GM18499 (cell line): ENCODE data around the gene SOWAHD.
"Not testable (repeated sequence)": the region's sequence is repeated elsewhere in the genome, so short reads cannot be mapped to it uniquely, and the experiment has no call there.

ENCODE experiments used
- ATAC-seq: cut with Tn5 transposase; IDR thresholded peaks from one replicate; pipeline ENCODE4 v1.9.1; 2021; ENCODE audit warnings: moderate number of reproducible peaks; ENCODE audit not compliant: insufficient read depth, unreplicated experiment

SOWAHD gene

GRCh38 chrX:119757979-119758730, at the start of gene SOWAHD:
SOWAHD (plus strand) TSS chrX:119758588; CDS start chrX:119758668, 80 bp downstream.
- ATAC-seq, result no peak

GRCh38 chrX:119708936-119709335, 49.5 kb upstream of the SOWAHD start:
- no peak for ATAC-seq

- ATAC-seq, result no peak
These were observed 48.8 kb upstream of the SOWAHD start for GRCh38 chrX:119709630-119710029.

GRCh38 chrX:119721487-119721886, 36.9 kb upstream of the SOWAHD start:
- no peak for ATAC-seq

GRCh38 chrX:119721926-119722325, 36.5 kb upstream of the SOWAHD start:
- ATAC-seq, result no peak

GRCh38 chrX:119726900-119727555, 31.4 kb upstream of the SOWAHD start:
- ATAC-seq, result no peak

GRCh38 chrX:119728487-119728886, 29.9 kb upstream of the SOWAHD start:
- no peak for ATAC-seq

- no peak for ATAC-seq
These were observed 28.8 kb upstream of the SOWAHD start for GRCh38 chrX:119729408-119730201.

GRCh38 chrX:119734897-119735339, 23.5 kb upstream of the SOWAHD start:
- no peak for ATAC-seq

- ATAC-seq, result no peak
These were observed 22.9 kb upstream of the SOWAHD start for GRCh38 chrX:119735467-119735866.

- ATAC-seq, result no peak
These were observed 22.1 kb upstream of the SOWAHD start for GRCh38 chrX:119736206-119736764.

- ATAC-seq, result no peak
These were observed 19.6 kb upstream of the SOWAHD start for GRCh38 chrX:119738742-119739141.

- no peak for ATAC-seq
These were observed 13.0 kb upstream of the SOWAHD start for GRCh38 chrX:119745283-119745848.

- not testable (repeated sequence) for ATAC-seq
These were observed 8.3 kb upstream of the SOWAHD start for GRCh38 chrX:119750131-119750530.

GRCh38 chrX:119750751-119751150, 7.6 kb upstream of the SOWAHD start:
- ATAC-seq, result not testable (repeated sequence)

- no peak for ATAC-seq
These were observed 5.4 kb upstream of the SOWAHD start for GRCh38 chrX:119753001-119753400.

GRCh38 chrX:119753639-119754257, 4.6 kb upstream of the SOWAHD start:
- no peak for ATAC-seq

GRCh38 chrX:119755981-119756533, 2.3 kb upstream of the SOWAHD start:
- peak; percentile 71 for ATAC-seq

- no peak for ATAC-seq
These were observed 1.3 kb upstream of the SOWAHD start for GRCh38 chrX:119756926-119757635.
